Measurements from ENCODE around the gene DYTN. TPM values are rescaled to one million over a fixed set of nuclear protein-coding genes. Genes with fewer than 3 reads are reported as not detected.

Gene DYTN
- total and polyA plus RNA-seq, 2 donors from 2014 or later, result not detected

DNA sequence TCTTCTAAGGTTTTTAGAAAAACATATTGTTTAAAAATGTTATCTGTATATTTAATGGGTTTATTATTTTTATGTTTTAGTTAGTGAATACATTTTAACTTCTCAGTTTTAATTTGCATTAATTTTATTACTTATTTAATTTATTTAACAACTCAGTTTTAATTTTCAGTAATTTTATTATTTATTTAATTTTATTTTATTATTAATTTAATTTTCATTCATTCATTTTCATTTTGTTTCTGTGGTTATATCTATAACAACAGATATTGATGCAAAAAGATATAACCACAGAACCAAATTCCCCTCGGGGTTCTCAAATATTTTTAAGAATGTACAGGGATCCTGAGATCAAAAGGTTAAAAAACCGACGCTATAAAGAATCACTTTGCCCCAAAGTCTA, 52.9 kb downstream of the DYTN start:
- TF ChIP-seq, protein P1, sequence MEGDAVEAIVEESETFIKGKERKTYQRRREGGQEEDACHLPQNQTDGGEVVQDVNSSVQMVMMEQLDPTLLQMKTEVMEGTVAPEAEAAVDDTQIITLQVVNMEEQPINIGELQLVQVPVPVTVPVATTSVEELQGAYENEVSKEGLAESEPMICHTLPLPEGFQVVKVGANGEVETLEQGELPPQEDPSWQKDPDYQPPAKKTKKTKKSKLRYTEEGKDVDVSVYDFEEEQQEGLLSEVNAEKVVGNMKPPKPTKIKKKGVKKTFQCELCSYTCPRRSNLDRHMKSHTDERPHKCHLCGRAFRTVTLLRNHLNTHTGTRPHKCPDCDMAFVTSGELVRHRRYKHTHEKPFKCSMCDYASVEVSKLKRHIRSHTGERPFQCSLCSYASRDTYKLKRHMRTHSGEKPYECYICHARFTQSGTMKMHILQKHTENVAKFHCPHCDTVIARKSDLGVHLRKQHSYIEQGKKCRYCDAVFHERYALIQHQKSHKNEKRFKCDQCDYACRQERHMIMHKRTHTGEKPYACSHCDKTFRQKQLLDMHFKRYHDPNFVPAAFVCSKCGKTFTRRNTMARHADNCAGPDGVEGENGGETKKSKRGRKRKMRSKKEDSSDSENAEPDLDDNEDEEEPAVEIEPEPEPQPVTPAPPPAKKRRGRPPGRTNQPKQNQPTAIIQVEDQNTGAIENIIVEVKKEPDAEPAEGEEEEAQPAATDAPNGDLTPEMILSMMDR (IDR thresholded peaks at IDR 0.05; ENCODE audit: borderline replicate concordance, extremely low read depth, insufficient read depth), result no peak
- Histone ChIP-seq H3K36me3 (ENCODE audit: control insufficient read depth in 2 of 3, insufficient read depth in 3 of 3, low read length in 3 of 3) (no peaks in the 10 kb centered on the region), H3K27ac (ENCODE audit: low read depth in 2 of 2, low read length in 2 of 2) (no peak overlapping the region), H3K4me3 (ENCODE audit: low read length in 3 of 3) (no peak overlapping the region), H3K9me3 (ENCODE audit: control insufficient read depth in 2 of 3, insufficient read depth in 1 of 3, low read length in 3 of 3) (no peaks in the 10 kb centered on the region), H3K27me3 (ENCODE audit: control insufficient read depth, insufficient read depth, low read length) (no peaks in the 10 kb centered on the region), H3K9ac (ENCODE audit: low read length in 3 of 3) (no peak overlapping the region), H3K4me1 (ENCODE audit: control insufficient read depth in 2 of 3, insufficient read depth in 2 of 3, low read depth in 1 of 3, low read length in 3 of 3) (no peaks in the 10 kb centered on the region)
- peak; percentile 92 for FAIRE-seq
- intact Hi-C loops (cut with DNase I), result no loop called here
- DNase-seq, result no peak

DNA sequence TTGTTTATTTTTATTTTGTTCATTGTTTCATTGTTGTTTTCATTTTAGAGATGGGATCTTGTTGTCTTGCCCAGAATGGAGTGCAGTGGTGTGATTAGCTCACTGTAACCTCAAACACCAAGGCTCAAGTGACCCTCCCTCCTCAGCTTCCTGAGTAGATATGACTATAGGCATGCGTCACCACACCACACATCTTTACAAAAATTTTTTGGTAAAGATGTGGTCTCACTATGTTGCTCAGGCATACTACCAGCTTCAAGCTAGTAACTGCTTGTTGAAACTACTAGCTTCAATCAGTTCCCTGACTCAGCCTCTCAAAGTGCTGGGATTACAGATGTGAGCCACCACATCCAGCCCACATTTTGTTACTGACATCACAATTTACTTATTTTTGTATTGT, 61.1 kb downstream of the DYTN start:
- no peak for FAIRE-seq
- intact Hi-C loops (cut with DNase I), result no loop called here
- no peaks in the 10 kb centered on the region for H3K4me1 ChIP-seq (ENCODE audit: control insufficient read depth in 2 of 3, insufficient read depth in 2 of 3, low read depth in 1 of 3, low read length in 3 of 3)

DNA sequence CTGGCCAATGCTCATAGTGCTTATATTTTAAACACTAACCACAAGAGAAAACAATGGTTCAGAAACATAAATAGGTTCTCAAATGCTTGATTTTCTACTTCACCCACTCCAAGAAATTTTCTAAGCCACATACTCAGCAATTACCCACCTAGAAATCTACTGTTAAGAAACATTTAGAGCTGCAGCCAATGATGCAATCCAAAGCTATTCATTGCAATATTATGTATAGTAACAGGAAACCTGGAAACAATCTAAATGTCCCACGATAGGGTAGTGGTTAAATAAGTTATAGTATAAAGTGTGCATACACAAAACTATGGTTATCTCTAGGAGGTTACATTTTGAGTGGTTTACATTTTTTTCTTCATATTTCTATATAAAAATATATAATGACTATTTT, 70.2 kb downstream of the DYTN start:
- TF ChIP-seq, protein P1 (IDR thresholded peaks at IDR 0.05; ENCODE audit: borderline replicate concordance, extremely low read depth, insufficient read depth), result no peak
- intact Hi-C loops (cut with DNase I), result no loop called here
- no peak for FAIRE-seq

More for the DNA sequence above, 61.1 kb downstream of the DYTN start:
- Histone ChIP-seq H3K9me3 (ENCODE audit: control insufficient read depth in 2 of 3, insufficient read depth in 1 of 3, low read length in 3 of 3) (peaks cover 0 to 8% (median 0%) of the 10 kb centered on the region in 3 donors), H3K27ac (ENCODE audit: low read depth in 2 of 2, low read length in 2 of 2) (no peak overlapping the region), H3K9ac (ENCODE audit: low read length in 3 of 3) (no peak overlapping the region), H3K4me3 (ENCODE audit: low read length in 3 of 3) (no peak overlapping the region), H3K36me3 (ENCODE audit: control insufficient read depth in 2 of 3, insufficient read depth in 3 of 3, low read length in 3 of 3) (no peaks in the 10 kb centered on the region), H3K27me3 (ENCODE audit: control insufficient read depth, insufficient read depth, low read length) (no peaks in the 10 kb centered on the region)
- DNase-seq, result no peak
- TF ChIP-seq, protein P1 (IDR thresholded peaks at IDR 0.05; ENCODE audit: borderline replicate concordance, extremely low read depth, insufficient read depth), result no peak

More for the DNA sequence above, 70.2 kb downstream of the DYTN start:
- Histone ChIP-seq H3K36me3 (ENCODE audit: control insufficient read depth in 2 of 3, insufficient read depth in 3 of 3, low read length in 3 of 3) (no peaks in the 10 kb centered on the region), H3K9me3 (ENCODE audit: control insufficient read depth in 2 of 3, insufficient read depth in 1 of 3, low read length in 3 of 3) (no peaks in the 10 kb centered on the region), H3K27me3 (ENCODE audit: control insufficient read depth, insufficient read depth, low read length) (no peaks in the 10 kb centered on the region), H3K4me3 (ENCODE audit: low read length in 3 of 3) (no peak overlapping the region), H3K4me1 (ENCODE audit: control insufficient read depth in 2 of 3, insufficient read depth in 2 of 3, low read depth in 1 of 3, low read length in 3 of 3) (no peaks in the 10 kb centered on the region), H3K9ac (ENCODE audit: low read length in 3 of 3) (no peak overlapping the region), H3K27ac (ENCODE audit: low read depth in 2 of 2, low read length in 2 of 2) (no peak overlapping the region)
- DNase-seq, result no peak

All from kidney (tissue), 14 donors.